Peyer's patch (tissue), 4 donors: ENCODE measurements around the gene RAB44. TPM values are rescaled to one million over a fixed set of nuclear protein-coding genes. Genes with fewer than 3 reads are reported as not detected.

Experiments
- DNase-seq, 3 donors: peaks; one replicate each; pipeline ENCODE4 v3.0.0-alpha.2; 2017 to 2019
- H3K27ac ChIP-seq, 4 donors: fragments of 200-600 bp; sonication (generic); one replicate each; pipeline ENCODE4 v1.5.1; 2016 to 2019
- H3K27me3 ChIP-seq, 2 donors: fragments of 200-600 bp; sonication (generic); one replicate each; pipeline ENCODE4 v1.5.1; 2019
- H3K36me3 ChIP-seq, 3 donors: fragments of 200-600 bp; sonication (generic); one replicate each; pipeline ENCODE4 v1.5.1; 2016 to 2019
- H3K4me1 ChIP-seq, 4 donors: fragments of 200-600 bp; sonication (generic); one replicate each; pipeline ENCODE4 v1.5.1; 2016 to 2019
- H3K4me3 ChIP-seq, 4 donors: fragments of 200-600 bp; sonication (generic); 1 replicate in 3 of 4; 2 replicates in 1 of 4; pipeline ENCODE4 v1.5.1; 2016 to 2019; ENCODE audit warnings: mild to moderate bottlenecking in 1 of 4
- H3K9me3 ChIP-seq, 4 donors: fragments of 200-600 bp; sonication (generic); one replicate each; pipeline ENCODE4 v1.5.1; 2016 to 2019; ENCODE audit warnings: mild to moderate bottlenecking in 1 of 4
- POLR2A ChIP-seq, 2 donors: fragments of 450-650 bp; IDR thresholded peaks; one replicate each; pipeline ENCODE4 v1.5.1; 2017; ENCODE audit warnings: antibody characterized with exemption in 2 of 2, mild to moderate bottlenecking in 2 of 2, moderate library complexity in 2 of 2
- total RNA-seq, 4 donors: library from RNA; depleted of rRNA; stranded (reverse); fragments of >200 nt; gene quantifications; one replicate each; pipeline ENCODE4 v1.1.0, GENCODE V29; 2016
- TF ChIP-seq, protein P1 (sequence below), 6 experiments: fragments of 450-650 bp in 4 of 6; fragments of 200-600 bp in 2 of 6; sonication (generic) in 1 of 6; IDR thresholded peaks; one replicate each; pipeline ENCODE4 v1.5.1; 2017 to 2019; ENCODE audit warnings: antibody characterized with exemption in 6 of 6, mild to moderate bottlenecking in 3 of 6, moderate library complexity in 1 of 6

RAB44 gene
- total RNA-seq, 4 donors from 2014 or later = 0.47 to 3.3 (median 0.80) TPM

DNA sequence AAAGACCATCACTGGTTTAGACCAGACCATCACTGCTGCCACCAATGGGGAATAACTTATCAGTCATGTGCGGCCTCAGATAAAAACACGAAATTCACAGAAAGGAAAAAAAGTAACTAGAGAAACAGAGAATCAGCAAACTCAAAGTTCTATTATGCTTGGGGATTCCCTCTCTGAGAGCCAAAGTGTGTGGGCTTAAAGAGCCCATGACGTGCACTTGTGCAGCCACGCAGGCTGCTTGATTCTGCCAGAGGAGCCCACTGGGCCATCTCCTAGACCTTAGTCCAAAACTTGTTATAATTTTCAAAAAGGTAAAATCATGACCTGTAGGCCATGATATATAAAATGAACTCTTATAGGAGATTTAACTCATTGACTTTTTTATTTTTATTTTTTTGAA is 15.2 kb downstream of the RAB44 start:
- Histone ChIP-seq H3K4me1 (peaks cover 0 to 10% (median 0%) of the 10 kb centered on the region in 4 donors), H3K36me3 (no peaks in the 10 kb centered on the region), H3K27me3 (no peaks in the 10 kb centered on the region), H3K9me3 (no peaks in the 10 kb centered on the region), H3K4me3 (no peak overlapping the region), H3K27ac (no peak overlapping the region)
- TF ChIP-seq, protein P1, sequence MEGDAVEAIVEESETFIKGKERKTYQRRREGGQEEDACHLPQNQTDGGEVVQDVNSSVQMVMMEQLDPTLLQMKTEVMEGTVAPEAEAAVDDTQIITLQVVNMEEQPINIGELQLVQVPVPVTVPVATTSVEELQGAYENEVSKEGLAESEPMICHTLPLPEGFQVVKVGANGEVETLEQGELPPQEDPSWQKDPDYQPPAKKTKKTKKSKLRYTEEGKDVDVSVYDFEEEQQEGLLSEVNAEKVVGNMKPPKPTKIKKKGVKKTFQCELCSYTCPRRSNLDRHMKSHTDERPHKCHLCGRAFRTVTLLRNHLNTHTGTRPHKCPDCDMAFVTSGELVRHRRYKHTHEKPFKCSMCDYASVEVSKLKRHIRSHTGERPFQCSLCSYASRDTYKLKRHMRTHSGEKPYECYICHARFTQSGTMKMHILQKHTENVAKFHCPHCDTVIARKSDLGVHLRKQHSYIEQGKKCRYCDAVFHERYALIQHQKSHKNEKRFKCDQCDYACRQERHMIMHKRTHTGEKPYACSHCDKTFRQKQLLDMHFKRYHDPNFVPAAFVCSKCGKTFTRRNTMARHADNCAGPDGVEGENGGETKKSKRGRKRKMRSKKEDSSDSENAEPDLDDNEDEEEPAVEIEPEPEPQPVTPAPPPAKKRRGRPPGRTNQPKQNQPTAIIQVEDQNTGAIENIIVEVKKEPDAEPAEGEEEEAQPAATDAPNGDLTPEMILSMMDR (IDR thresholded peaks at IDR 0.05) = no peak
- TF ChIP-seq POLR2A (IDR thresholded peaks at IDR 0.05) = no peak
- no peak for DNase-seq

DNA sequence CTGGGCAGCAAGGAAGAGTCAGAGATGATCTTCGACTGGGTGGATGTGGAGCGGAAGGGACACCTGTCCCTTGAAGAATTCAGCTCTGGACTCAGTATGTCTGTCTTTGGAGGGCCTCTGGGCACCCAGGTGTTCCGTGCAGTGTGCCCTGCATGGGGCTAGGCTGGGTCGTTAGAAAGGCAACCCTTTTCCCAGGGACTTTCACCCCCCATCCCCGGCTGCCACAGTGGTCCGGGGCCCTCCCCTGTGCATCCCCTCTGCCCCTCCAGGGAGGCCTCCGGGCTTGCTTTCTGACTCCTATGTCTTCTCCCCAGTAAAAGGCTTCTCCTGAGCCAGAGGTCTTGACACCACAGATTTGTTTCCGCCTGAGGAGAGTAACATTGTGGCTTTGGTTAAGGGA is 16.2 kb downstream of the RAB44 start:
- no peak for TF ChIP-seq POLR2A (IDR thresholded peaks at IDR 0.05)
- TF ChIP-seq, protein P1 (IDR thresholded peaks at IDR 0.05) = no peak
- DNase-seq = no peak
- Histone ChIP-seq H3K27me3 (no peaks in the 10 kb centered on the region), H3K9me3 (no peaks in the 10 kb centered on the region), H3K36me3 (no peaks in the 10 kb centered on the region), H3K4me1 (peaks cover 0 to 10% (median 0%) of the 10 kb centered on the region in 4 donors), H3K27ac (no peak overlapping the region), H3K4me3 (no peak overlapping the region)

DNA sequence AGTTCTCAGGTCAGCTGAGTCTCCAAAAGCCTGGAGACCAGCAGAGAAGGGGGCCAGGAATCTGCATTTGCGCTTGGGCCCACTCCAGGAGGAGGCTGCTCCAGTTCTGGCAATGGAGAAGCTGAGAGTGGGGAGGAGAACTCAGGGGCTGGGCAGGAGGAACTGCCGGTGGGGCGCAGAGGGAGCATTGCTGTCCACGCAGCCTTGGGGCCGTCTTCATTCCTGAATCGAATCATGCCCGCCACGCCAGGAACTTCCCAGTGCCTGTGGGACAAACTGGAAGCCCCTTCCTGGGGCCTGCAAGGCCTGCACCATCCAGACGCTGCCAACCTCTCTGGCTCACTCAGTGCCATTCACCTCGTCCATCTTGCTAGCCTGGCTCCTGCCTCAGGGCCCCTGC is 16.9 kb downstream of the RAB44 start:
- TF ChIP-seq, protein P1 (IDR thresholded peaks at IDR 0.05) = no peak
- no peak for TF ChIP-seq POLR2A (IDR thresholded peaks at IDR 0.05)
- Histone ChIP-seq H3K4me3 (no peak overlapping the region), H3K9me3 (no peaks in the 10 kb centered on the region), H3K27me3 (no peaks in the 10 kb centered on the region), H3K27ac (no peak overlapping the region), H3K36me3 (no peaks in the 10 kb centered on the region), H3K4me1 (peaks cover 0 to 10% (median 0%) of the 10 kb centered on the region in 4 donors)
- DNase-seq = no peak

DNA sequence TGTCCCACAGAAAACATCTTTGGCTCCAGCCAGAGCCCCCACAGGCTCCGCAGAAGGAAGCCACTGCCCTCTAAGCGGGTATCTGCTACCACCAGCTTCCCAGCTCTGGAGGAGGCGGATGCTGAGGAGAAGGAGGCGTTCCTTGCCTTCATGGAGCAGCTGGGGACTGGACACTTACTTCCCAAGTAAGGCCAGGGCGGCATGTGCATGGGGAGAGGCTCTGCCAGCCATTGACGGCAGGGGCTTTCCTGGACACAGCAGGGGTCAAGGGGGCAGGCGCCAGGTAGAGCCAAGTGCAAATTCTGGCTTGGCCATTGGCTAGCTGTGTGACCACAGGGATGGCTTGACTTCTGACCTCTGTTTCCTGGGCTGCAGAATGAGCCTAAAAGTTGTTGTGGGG is 17.8 kb downstream of the RAB44 start:
- TF ChIP-seq, protein P1 (IDR thresholded peaks at IDR 0.05) = no peak
- Histone ChIP-seq H3K27me3 (no peaks in the 10 kb centered on the region), H3K36me3 (no peaks in the 10 kb centered on the region), H3K27ac (no peak overlapping the region), H3K4me3 (no peak overlapping the region), H3K9me3 (no peaks in the 10 kb centered on the region), H3K4me1 (peaks cover 0 to 10% (median 0%) of the 10 kb centered on the region in 4 donors)
- no peak for DNase-seq

DNA sequence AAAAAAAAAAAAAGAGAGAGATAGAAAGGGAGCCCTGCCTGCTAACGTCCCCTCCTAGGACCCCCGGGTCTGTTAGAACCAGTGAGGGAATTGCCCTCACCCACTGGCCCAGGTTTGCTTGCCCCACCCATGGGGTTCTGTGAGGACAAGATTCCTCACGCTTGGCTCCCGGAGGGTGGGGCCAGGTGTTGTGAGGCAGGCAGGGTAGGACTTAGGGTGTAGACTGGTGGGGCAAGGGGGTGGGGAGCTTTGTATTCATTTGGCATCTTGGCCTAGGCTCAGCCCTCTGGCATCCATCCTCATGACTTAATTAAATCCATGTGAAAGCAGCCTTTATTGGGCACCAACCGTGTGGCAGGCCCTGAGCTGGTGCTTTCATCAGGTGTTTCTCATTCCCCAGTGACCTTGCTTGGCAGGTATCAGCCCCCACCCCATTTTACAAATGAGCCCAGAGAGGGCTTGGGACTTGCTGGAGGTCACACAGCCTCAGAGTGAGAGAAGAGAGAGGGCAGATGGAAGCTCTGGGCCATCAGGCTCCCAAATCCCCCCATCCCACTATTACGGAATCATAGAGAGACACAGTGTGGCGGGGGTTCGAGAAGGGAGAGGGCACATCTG is 19.0 kb downstream of the RAB44 start:
- Histone ChIP-seq H3K27ac (no peak overlapping the region), H3K4me1 (peaks cover 0 to 10% (median 0%) of the 10 kb centered on the region in 4 donors), H3K36me3 (no peaks in the 10 kb centered on the region), H3K9me3 (no peaks in the 10 kb centered on the region), H3K27me3 (no peaks in the 10 kb centered on the region), H3K4me3 (no peak overlapping the region)
- peak in 1 of 3 donors; percentile 49 for DNase-seq
- TF ChIP-seq, protein P1 (IDR thresholded peaks at IDR 0.05) = no peak
- TF ChIP-seq POLR2A (IDR thresholded peaks at IDR 0.05) = no peak
